Fibroblast of lung (primary cell): ENCODE data around the gene SEL1L2.

Source experiments
- CTCF ChIP-seq, 2 donors: IDR thresholded peaks in 1 of 2; conservative IDR thresholded peaks in 1 of 2; 1 replicate in 1 of 2; 2 replicates in 1 of 2; pipeline ENCODE4 v1.5.1; 2011 to 2012; ENCODE audit warnings: low read length in 2 of 2, control low read depth in 1 of 2, inconsistent platforms in 1 of 2, low read depth in 1 of 2, mild to moderate bottlenecking in 1 of 2
- EZH2 ChIP-seq: IDR thresholded peaks from 2 replicates; pipeline ENCODE4 v1.5.1; 2012; ENCODE audit warnings: low read length, control low read depth, mild to moderate bottlenecking; ENCODE audit errors: missing control alignments

- TF ChIP-seq CTCF (conservative IDR thresholded peaks at IDR 0.05 in 1 of 2, IDR thresholded peaks at IDR 0.05 in 1 of 2; ENCODE audit: low read depth in 1 of 2, low read length in 2 of 2) (no peak), EZH2 (no peak)
These were observed 79.9 kb downstream of the SEL1L2 start for GRCh38 chr20:13910492-13910891.
